ENCODE results near the gene GID8. TPM values are rescaled to one million over a fixed set of nuclear protein-coding genes. Genes with fewer than 3 reads are reported as not detected.
A peak's percentile ranks its signal among the peaks of the same experiment; 100 is the strongest.

GID8 gene
- total RNA-seq, 1 experiment from 2014 or later: 37.2 TPM

DNA sequence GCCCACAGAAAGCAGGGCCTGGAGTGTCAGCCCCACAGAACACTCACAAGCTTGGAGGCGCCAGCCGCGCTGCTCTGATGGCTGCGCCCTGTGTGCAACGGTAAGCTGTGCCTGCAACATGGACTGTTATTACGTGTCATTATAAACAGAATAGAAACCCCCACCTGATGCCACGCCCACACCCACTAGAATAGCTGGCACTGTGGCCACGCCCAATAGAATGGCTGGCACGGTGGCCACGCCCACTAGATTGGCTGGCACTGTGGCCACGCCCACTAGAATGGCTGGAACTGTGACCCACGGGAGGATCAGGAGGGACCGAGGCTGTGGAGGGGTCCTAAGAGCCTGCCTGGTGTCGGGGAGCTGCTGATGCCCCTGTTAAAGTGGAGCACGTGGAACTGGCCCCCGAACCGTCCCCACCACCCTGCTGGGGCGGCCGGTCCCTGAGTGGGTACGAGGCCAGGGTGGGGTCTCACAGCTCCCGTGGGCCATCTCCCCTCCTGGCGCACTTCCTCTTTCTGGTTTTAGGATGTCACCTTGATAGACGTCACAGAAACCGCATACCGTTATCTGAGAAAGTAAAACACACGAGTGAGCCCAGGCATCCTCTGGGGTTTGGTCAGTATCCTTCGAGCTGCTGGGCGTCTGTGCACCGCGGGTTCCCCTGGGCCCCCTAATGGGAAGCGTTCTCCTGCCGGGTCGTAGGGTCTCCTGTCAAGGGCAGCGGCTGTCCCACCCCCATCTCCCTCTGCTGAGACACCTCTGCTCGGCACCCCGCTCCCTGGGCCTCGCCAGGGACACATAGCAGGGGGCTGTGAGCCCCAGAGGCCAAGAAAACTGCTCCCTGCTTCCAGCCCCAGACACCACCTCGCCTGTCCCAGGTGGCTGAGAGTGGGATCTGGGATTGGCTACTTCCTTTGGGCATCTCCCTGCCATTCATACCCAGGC, 39.9 kb downstream of the GID8 start:
- intact Hi-C loops (cut with micrococcal nuclease): no loop called here
- Histone ChIP-seq H3K4me1 (ENCODE audit: insufficient read depth, low read length) (peaks cover under 1% of the 10 kb centered on the region; the same call in 1 of the 2 replicates), H3K79me2 (ENCODE audit: low read length) (no peaks in the 10 kb centered on the region), H3K9me2 (replicated peaks; ENCODE audit: low read length) (no peaks in the 10 kb centered on the region), H2AFZ (ENCODE audit: low read length) (no peak overlapping the region), H3F3A (ENCODE audit: low read length, unreplicated experiment) (no peaks in the 10 kb centered on the region), H3K4me2 (ENCODE audit: low read length) (no peak overlapping the region), H3K9me3 (ENCODE audit: low read length) (no peaks in the 10 kb centered on the region), H3K27ac (ENCODE audit: low read length) (no peak overlapping the region), H3K27me3 (ENCODE audit: low read length) (peaks cover 65% of the 10 kb centered on the region), H4K20me1 (ENCODE audit: low read length) (no peaks in the 10 kb centered on the region), H3K36me3 (ENCODE audit: low read depth, low read length) (no peaks in the 10 kb centered on the region), H3K4me3 (ENCODE audit: low read length) (no peak overlapping the region), H3K9ac (ENCODE audit: low read length) (no peak overlapping the region)
- peak; percentile 62 for DNase-seq
- no TSS peak for BruUV-seq (replicated peaks)
- ChIA-PET CTCF (no interaction called here), POLR2A (ENCODE audit: unreplicated experiment) (no interaction called here)
- ATAC-seq: peak; percentile 19; the same call in 1 of the 2 replicates
- TF ChIP-seq, protein P1, sequence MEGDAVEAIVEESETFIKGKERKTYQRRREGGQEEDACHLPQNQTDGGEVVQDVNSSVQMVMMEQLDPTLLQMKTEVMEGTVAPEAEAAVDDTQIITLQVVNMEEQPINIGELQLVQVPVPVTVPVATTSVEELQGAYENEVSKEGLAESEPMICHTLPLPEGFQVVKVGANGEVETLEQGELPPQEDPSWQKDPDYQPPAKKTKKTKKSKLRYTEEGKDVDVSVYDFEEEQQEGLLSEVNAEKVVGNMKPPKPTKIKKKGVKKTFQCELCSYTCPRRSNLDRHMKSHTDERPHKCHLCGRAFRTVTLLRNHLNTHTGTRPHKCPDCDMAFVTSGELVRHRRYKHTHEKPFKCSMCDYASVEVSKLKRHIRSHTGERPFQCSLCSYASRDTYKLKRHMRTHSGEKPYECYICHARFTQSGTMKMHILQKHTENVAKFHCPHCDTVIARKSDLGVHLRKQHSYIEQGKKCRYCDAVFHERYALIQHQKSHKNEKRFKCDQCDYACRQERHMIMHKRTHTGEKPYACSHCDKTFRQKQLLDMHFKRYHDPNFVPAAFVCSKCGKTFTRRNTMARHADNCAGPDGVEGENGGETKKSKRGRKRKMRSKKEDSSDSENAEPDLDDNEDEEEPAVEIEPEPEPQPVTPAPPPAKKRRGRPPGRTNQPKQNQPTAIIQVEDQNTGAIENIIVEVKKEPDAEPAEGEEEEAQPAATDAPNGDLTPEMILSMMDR (conservative IDR thresholded peaks at IDR 0.05; ENCODE audit: low read depth, low read length): no peak
- TF ChIP-seq EZH2 (IDR thresholded peaks at IDR 0.05; ENCODE audit: low read length, unreplicated experiment) (no peak), EZH2phosphoT487 (IDR thresholded peaks at IDR 0.05; ENCODE audit: borderline replicate concordance, low read length) (no peak)

DNA sequence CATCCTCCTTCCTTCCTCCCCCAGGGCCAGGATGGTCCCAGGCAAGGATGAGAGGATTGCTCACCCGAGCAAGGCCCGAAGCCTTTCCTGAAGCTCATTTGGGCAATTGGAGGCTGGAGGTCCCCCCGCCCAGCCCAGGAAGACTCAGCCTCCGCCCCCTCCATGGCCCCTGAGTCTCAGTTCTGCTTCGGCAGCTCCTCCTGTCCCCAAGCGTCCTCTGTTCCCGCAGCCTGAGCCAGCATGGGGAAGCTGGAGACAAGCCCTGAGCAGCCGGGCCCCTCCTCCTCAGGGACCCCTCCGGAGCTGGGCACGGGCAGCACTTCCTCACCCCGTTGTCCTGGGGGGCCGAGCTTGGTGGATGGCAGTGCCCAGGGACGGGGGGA, 40.6 kb downstream of the GID8 start:
- ATAC-seq (no peak), DNase-seq (no peak)
- intact Hi-C loops (cut with micrococcal nuclease): no loop called here
- Histone ChIP-seq H3K4me1 (ENCODE audit: insufficient read depth, low read length) (no peaks in the 10 kb centered on the region), H4K20me1 (ENCODE audit: low read length) (no peaks in the 10 kb centered on the region), H3K36me3 (ENCODE audit: low read depth, low read length) (no peaks in the 10 kb centered on the region), H3K4me3 (ENCODE audit: low read length) (no peak overlapping the region), H3K9ac (ENCODE audit: low read length) (no peak overlapping the region), H3K4me2 (ENCODE audit: low read length) (no peak overlapping the region), H3K27me3 (ENCODE audit: low read length) (peaks cover 58% of the 10 kb centered on the region), H3K79me2 (ENCODE audit: low read length) (no peaks in the 10 kb centered on the region), H3F3A (ENCODE audit: low read length, unreplicated experiment) (no peaks in the 10 kb centered on the region), H3K27ac (ENCODE audit: low read length) (no peak overlapping the region), H3K9me2 (replicated peaks; ENCODE audit: low read length) (no peaks in the 10 kb centered on the region), H2AFZ (ENCODE audit: low read length) (no peak overlapping the region), H3K9me3 (ENCODE audit: low read length) (no peaks in the 10 kb centered on the region)
- TF ChIP-seq EZH2phosphoT487 (IDR thresholded peaks at IDR 0.05; ENCODE audit: borderline replicate concordance, low read length) (no peak), EZH2 (IDR thresholded peaks at IDR 0.05; ENCODE audit: low read length, unreplicated experiment) (no peak)
- TF ChIP-seq, protein P1 (conservative IDR thresholded peaks at IDR 0.05; ENCODE audit: low read depth, low read length): no peak
- BruUV-seq (replicated peaks): no TSS peak
- ChIA-PET CTCF (interaction anchor here (1.0 kb wide), 1 partner anchor 30 kb away, joined by 3 read pairs; no protein-coding TSS in a partner anchor), POLR2A (ENCODE audit: unreplicated experiment) (no interaction called here)

GRCh38 chr20:62979310-62979709, 41.4 kb downstream of the GID8 start:
- Histone ChIP-seq H3K4me2 (ENCODE audit: low read length) (no peak overlapping the region), H3K9me3 (ENCODE audit: low read length) (no peaks in the 10 kb centered on the region), H3K79me2 (ENCODE audit: low read length) (no peaks in the 10 kb centered on the region), H3K27me3 (ENCODE audit: low read length) (peaks cover 52% of the 10 kb centered on the region), H3K9me2 (replicated peaks; ENCODE audit: low read length) (no peaks in the 10 kb centered on the region), H3K9ac (ENCODE audit: low read length) (no peak overlapping the region), H2AFZ (ENCODE audit: low read length) (no peak overlapping the region), H3K4me3 (ENCODE audit: low read length) (no peak overlapping the region), H3K36me3 (ENCODE audit: low read depth, low read length) (no peaks in the 10 kb centered on the region), H4K20me1 (ENCODE audit: low read length) (no peaks in the 10 kb centered on the region), H3K27ac (ENCODE audit: low read length) (no peak overlapping the region), H3F3A (ENCODE audit: low read length, unreplicated experiment) (no peaks in the 10 kb centered on the region), H3K4me1 (ENCODE audit: insufficient read depth, low read length) (no peaks in the 10 kb centered on the region)
- TF ChIP-seq, protein P1 (conservative IDR thresholded peaks at IDR 0.05; ENCODE audit: low read depth, low read length): no peak
- BruUV-seq (replicated peaks): no TSS peak
- ChIA-PET CTCF (interaction anchor here (0.6 to 1.0 kb wide), 2 partner anchors 24 to 30 kb away, joined by 3 read pairs; no protein-coding TSS in a partner anchor), POLR2A (ENCODE audit: unreplicated experiment) (no interaction called here)
- ATAC-seq (no peak), DNase-seq (no peak)
- intact Hi-C loops (cut with micrococcal nuclease): no loop called here
